ENCODE results near the gene CTNNA3. TPM values are rescaled to one million over a fixed set of nuclear protein-coding genes. Genes with fewer than 3 reads are reported as not detected.
"Not testable (repeated sequence)": the region's sequence is repeated elsewhere in the genome, so short reads cannot be mapped to it uniquely, and the experiment has no call there.

The CTNNA3 gene
- total RNA-seq, 1 experiment from 2014 or later: 0.06 TPM

GRCh38 chr10:67257018-67257417 lies 439.0 kb downstream of the CTNNA3 start:
- DNase-seq (ENCODE audit: low read depth): no peak

DNA sequence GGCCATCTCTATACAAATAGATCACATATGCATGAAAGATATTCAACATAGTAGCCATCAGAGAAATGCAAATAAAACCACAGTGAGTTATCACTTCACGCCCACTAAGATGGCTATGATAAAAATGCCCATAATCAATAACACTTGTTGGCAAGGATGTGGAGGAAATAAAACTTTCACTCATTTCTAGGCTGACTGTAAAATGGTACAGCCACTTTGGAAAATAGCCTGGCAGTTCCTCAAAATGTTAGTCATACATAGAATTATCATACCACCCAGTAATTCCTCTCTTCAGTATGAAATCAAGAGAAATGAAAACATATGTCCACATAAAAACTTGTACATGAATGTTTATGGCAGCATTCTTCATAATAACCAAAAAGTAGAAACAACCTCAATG lies 445.3 kb downstream of the CTNNA3 start:
- no peak for DNase-seq (ENCODE audit: low read depth)

DNA sequence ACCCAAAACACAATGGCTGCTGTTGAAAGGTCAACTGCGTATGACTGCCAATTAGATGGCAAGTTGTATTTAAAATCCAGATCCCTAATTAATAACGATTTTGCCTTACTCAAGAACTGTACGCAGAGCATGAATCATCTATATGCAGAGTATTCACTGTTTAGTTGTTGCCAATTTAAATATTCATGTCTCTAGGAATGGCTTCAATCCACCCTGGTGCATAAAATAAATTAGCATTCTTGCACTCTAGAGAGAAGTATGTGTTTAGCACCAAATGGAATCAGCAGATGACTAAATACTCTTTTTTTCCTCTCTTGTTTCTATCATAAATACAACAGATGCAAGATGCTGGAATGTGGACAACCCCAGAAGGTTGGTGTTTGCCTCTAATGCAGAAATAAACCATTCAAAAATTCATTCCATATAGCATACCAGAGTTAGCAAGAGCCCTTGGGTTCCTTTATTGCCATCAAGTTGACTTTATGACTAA lies 449.9 kb downstream of the CTNNA3 start:
- DNase-seq (ENCODE audit: low read depth): no peak

DNA sequence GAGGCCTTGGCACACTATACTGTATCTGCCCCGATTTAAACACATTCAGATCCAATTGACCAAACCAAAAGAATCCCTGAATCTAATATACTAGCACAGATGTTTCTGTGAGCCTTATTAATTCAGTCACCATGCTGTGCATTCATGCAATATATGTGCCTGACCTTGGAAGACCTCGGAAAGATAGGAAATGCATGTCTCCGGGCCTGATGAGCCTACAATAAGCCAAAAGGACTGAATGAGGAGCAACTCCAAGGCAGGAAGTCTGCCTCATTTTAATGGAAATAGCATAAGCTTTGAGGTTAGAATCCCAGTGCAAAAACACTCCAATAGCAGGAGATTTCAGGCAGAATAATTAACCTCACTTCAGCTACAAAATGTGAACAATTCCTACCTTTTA lies 453.5 kb downstream of the CTNNA3 start:
- DNase-seq (ENCODE audit: low read depth): no peak

DNA sequence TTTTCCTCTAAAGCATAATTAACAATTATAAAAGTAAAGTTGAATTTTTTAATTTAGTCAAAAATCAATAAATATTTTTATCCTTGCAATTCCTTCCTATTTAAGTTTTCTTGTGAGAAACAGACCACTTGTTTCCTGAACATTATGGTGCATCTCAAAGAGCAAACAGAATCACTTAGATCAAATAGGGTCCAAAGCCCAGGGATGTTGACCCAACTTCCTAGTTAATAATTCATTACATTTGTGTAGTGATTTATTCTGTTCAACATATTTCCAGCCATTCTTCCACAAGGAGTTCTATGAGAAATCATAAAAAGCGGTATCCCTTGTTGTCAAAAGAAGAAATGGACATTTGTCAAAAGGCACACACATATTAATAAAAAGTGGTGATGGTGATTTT lies 454.5 kb downstream of the CTNNA3 start:
- DNase-seq (ENCODE audit: low read depth): no peak

GRCh38 chr10:67239864-67240497 lies 456.0 kb downstream of the CTNNA3 start:
- DNase-seq (ENCODE audit: low read depth): no peak

DNA sequence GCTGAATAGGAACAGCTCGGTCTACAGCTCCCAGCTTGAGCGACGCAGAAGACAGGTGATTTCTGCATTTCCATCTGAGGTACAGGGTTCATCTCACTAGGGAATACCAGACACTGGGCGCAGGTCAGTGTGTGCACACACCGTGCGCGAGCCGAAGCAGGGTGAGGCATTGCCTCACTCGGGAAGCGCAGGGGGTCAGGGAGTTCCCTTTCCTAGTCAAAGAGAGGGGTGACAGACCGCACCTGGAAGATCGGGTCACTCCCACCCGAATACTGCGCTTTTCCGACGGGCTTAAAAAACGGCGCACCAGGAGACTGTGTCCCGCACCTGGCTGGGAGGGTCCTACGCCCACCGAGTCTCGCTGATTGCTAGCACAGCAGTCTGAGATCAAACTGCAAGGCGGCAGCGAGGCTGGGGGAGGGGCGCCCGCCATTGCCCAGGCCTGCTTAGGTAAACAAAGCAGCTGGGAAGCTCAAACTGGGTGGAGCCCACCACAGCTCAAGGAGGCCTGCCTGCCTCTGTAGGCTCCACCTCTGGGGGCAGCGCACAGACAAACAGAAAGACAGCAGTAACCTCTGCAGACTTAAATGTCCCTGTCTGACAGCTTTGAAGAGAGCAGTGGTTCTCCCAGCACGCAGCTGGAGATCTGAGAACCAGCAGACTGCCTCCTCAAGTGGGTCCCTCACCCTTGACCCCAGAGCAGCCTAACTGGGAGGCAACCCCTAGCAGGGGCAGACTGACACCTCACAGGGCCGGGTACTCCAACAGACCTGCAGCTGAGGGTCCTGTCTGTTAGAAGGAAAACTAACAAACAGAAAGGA lies 465.1 kb downstream of the CTNNA3 start:
- DNase-seq (ENCODE audit: low read depth): not testable (repeated sequence)

- DNase-seq (ENCODE audit: low read depth): no peak
These were observed 470.8 kb downstream of the CTNNA3 start for GRCh38 chr10:67225226-67225625.

DNA sequence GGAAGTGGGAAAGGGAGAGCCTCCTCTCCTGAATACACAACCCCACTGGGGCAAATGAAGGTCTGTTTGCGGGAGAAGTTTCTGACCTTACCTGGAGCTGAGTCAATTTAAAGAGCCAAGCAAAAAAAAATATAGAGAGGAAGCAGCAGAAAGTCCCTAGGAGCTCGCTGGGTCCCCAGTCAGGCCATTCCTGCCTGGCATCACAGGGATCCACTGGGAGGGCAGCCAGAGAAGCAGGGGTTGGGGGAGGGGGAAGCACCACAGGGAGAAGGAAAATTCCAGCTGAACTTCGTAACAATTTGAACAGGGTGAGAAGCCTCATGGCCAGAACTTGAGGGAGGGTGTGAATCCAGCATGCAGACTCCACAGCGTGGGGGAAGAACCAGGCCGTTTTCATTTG lies 471.4 kb downstream of the CTNNA3 start:
- no peak for DNase-seq (ENCODE audit: low read depth)

- no peak for DNase-seq (ENCODE audit: low read depth)
These were observed 473.1 kb downstream of the CTNNA3 start for GRCh38 chr10:67222934-67223333.

DNA sequence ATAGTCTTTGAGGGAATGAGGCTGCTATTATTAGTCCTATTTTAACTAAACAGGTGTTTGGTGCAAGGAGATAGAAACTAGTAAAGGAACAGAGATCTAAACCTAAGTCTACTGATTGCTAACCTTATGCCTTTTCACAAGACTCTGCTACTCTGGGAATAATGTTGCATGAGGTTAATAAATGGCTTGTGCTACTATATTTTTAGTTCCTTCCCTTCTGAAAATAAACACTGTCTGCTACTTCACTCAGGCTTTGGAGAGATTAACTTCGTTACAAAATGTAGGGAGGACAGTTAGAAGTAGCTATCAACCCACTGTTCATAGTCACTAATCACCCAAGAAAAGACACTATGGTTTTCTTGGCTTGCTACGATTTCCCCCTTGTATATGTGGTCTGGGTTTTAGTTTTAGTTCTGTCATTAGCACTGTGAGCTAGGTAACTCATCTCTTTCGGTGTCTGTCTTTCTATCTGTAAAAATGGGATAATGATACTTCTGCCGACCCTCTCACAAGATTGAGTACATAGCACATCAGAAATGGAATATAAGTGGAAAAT lies 474.0 kb downstream of the CTNNA3 start:
- no peak for DNase-seq (ENCODE audit: low read depth)

- DNase-seq (ENCODE audit: low read depth): no peak
These were observed 484.3 kb downstream of the CTNNA3 start for GRCh38 chr10:67211680-67212079.

DNA sequence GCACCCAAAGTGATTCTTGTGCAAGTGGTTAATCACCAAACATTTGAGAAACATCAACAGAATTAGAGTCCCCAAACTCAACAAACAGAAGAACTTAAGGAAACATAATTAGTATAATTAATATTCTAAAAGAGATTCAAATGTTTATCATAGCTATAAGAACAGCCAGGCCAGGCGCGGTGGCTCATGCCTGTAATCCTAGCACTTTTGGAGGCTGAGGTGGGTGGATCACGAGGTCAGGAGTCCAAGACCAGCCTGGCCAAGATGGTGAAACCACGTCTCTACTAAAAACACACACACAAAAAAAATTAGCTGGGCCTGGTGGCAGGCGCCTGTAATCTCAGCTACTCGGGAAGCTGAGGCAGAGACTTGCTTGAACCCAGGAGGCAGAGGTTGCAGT lies 488.1 kb downstream of the CTNNA3 start:
- not testable (repeated sequence) for DNase-seq (ENCODE audit: low read depth)

DNA sequence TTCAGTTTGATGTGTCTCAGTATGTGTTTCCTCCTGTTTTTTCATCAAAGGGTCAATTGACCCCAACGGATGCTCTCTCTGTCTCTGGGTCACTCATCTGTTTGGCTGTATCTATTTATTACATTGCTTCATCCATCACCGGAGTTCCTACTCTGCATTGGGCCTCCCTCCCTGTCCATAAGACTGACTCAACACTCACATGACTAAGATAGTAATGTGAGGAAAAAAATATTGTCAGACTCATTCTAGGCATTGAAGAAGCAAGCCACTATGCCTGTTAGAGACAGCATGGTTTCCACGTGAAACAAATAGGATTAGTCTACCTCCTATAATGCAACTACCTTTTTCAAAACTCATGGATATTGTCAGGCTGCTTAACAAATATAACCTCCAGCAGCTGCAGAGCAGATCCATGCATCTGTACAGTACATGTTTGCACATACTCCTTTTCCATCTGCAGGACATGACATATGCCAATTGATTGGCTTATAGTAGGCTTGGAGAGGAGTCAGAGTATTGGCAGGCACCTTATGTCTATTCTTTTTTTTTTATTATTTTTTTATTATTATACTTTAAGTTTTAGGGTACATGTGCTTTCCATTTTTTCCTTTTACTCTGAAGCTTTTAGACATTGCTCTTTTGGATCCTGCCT lies 495.0 kb downstream of the CTNNA3 start:
- DNase-seq (ENCODE audit: low read depth): no peak

GRCh38 chr10:67175354-67175753 lies 520.6 kb downstream of the CTNNA3 start:
- DNase-seq (ENCODE audit: low read depth): no peak

DNA sequence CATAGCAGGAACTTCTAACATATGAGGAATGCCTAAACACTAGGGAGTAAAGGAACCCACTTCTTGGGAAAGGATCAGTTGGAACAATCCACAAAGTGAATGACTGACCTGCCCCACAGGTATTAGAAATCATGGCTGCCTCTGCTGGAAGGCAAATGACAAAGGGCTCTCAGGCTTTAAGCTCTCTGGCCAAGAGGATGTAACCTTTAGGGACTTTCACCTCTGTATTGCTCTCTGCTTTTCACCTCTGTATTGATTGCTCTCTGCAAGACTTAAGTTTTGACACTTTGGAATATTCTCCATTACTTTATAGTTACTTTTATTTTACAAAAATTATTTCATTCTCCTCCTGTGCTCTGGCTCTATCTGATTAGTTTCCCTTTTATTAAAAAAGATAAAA lies 522.2 kb downstream of the CTNNA3 start:
- DNase-seq (ENCODE audit: low read depth): no peak

DNA sequence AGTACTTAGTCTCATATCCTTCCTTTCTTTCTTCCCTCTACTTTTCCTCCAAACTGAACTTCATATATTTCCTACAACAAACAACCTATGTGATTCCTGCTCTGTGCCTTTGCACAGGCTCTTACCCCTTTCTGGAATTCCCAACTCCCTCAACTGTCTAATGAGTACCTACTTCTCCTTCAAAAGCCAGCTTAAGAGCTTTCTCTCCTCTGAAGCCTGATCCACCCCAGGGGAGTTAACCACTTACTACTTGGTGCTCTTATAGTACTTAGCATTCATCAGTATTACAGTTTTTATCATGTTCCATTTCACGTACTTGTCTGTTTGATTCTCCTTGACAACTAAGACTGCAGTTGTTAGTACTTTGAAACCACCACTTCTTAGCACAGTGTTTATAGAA lies 524.0 kb downstream of the CTNNA3 start:
- no peak for DNase-seq (ENCODE audit: low read depth)

GRCh38 chr10:67156239-67156638 lies 539.8 kb downstream of the CTNNA3 start:
- DNase-seq (ENCODE audit: low read depth): no peak

DNA sequence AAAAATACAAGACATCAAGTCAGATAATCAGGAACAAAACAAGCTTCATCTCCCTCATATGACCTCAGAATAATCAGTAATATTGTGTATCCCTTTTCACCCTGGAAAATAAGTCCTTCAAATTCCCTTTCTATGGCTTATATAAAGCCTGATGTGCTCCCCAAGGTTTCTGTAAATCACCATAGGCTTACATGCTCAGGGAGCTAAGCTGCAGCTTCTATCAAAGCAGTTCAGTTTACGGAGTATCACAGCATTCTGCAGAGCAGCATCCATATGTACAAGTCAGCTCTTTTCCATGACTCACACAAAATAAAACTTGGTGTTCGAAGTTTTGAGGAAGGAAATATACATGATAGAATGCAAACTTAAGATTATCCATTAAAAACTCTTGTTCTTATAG lies 544.5 kb downstream of the CTNNA3 start:
- no peak for DNase-seq (ENCODE audit: low read depth)

- no peak for DNase-seq (ENCODE audit: low read depth)
These were observed 551.5 kb downstream of the CTNNA3 start for GRCh38 chr10:67144530-67144929.

GRCh38 chr10:67141300-67141699 lies 554.7 kb downstream of the CTNNA3 start:
- no peak for DNase-seq (ENCODE audit: low read depth)

DNA sequence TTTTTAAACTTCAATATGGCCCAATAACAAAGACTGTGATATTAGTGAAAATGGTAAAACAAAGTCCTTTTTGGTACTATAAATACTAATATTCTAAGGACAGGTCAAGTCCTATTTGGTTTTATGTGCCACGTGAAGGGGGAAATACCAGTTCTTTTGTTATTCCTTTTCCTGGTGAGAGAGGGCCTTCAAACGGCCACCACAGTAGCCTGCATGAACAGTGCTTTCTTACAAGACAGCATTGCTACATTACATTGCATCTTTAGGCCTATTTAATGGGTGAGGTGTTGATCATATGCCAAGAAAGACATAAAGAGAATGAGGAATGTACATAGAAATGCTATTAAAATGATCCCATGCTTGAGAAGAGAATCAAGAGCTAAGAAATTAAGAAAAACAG lies 555.4 kb downstream of the CTNNA3 start:
- DNase-seq (ENCODE audit: low read depth): no peak
